ENCODE measurements around the gene ODAPH.
"Not testable (repeated sequence)": the region's sequence is repeated elsewhere in the genome, so short reads cannot be mapped to it uniquely, and the experiment has no call there.

The ODAPH gene

DNA sequence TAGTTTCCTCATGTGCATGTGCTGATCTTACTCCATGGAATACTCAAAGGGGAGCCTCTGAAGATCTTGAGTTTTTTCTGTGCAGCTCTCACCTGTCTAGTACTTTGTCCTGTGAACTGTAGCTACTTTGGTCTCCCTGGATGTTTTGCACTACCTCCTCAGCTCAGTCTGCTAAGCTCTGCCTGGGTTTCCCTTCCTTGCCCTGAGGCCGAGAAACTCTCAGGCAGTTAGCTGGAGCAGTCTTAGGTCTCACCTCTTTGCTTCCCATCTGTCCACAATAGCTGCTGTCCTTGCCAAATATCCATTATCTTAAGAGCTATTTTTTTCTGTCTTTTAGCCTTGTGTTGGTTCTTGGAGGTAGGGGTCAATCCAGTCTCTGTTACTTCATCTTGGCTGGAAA is 30.0 kb upstream of the ODAPH start:
- no peaks in the 10 kb centered on the region for H3K27me3 ChIP-seq (ENCODE audit: insufficient read depth, low read length, poor library complexity)
- no peak overlapping the region for H3K4me2 ChIP-seq (ENCODE audit: insufficient read depth, low read length)
- no peak overlapping the region for H2AFZ ChIP-seq (ENCODE audit: low read depth, low read length)
- no peaks in the 10 kb centered on the region for H4K20me1 ChIP-seq (ENCODE audit: insufficient read depth, low read length)
- TF ChIP-seq, protein P1, sequence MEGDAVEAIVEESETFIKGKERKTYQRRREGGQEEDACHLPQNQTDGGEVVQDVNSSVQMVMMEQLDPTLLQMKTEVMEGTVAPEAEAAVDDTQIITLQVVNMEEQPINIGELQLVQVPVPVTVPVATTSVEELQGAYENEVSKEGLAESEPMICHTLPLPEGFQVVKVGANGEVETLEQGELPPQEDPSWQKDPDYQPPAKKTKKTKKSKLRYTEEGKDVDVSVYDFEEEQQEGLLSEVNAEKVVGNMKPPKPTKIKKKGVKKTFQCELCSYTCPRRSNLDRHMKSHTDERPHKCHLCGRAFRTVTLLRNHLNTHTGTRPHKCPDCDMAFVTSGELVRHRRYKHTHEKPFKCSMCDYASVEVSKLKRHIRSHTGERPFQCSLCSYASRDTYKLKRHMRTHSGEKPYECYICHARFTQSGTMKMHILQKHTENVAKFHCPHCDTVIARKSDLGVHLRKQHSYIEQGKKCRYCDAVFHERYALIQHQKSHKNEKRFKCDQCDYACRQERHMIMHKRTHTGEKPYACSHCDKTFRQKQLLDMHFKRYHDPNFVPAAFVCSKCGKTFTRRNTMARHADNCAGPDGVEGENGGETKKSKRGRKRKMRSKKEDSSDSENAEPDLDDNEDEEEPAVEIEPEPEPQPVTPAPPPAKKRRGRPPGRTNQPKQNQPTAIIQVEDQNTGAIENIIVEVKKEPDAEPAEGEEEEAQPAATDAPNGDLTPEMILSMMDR (IDR thresholded peaks at IDR 0.05; ENCODE audit: borderline replicate concordance, extremely low read depth, low read length, poor library complexity, severe bottlenecking): no peak
- no peak for TF ChIP-seq EZH2 (IDR thresholded peaks at IDR 0.05; ENCODE audit: borderline replicate concordance, low read depth, low read length, severe bottlenecking)
- H3K4me3 ChIP-seq (ENCODE audit: low read depth in 1 of 2, low read length in 2 of 2): no peak overlapping the region
- H3K27ac ChIP-seq (ENCODE audit: low read length): no peak overlapping the region
- ATAC-seq (ENCODE audit: insufficient read depth, low read depth) (no peak), DNase-seq (no peak)
- no peak overlapping the region for H3K9ac ChIP-seq (ENCODE audit: low read depth, low read length)
- no peaks in the 10 kb centered on the region for H3K79me2 ChIP-seq (ENCODE audit: insufficient read depth, low read length)
- peaks cover 1% of the 10 kb centered on the region for H3K9me3 ChIP-seq (ENCODE audit: insufficient read depth, low read length, severe bottlenecking)
- peaks cover 68% of the 10 kb centered on the region for H3K36me3 ChIP-seq (ENCODE audit: insufficient read depth, low read length)
- H3K4me1 ChIP-seq (ENCODE audit: insufficient read depth, low read length): no peaks in the 10 kb centered on the region

DNA sequence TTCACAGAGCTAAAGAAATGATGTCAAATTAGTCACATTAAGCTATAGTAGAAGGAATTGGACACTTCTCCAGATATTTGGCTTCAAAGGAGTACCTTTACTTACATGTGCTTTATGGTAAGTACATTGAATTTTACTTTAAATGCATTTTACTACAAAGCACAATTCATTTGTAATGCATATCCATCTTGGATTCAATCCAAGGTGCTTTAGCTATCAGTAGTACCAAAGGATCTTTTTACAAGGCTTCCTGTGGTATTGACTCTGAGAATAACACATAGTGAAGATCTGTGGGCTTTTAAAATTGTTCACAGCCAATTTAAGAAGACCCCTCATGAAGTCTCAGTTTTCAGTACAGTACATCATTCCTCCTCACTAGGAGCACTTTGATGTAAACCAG is 28.4 kb upstream of the ODAPH start:
- Histone ChIP-seq H3K9ac (ENCODE audit: low read depth, low read length) (no peak overlapping the region), H3K36me3 (ENCODE audit: insufficient read depth, low read length) (peaks cover 77% of the 10 kb centered on the region), H4K20me1 (ENCODE audit: insufficient read depth, low read length) (no peaks in the 10 kb centered on the region), H3K4me3 (ENCODE audit: low read depth in 1 of 2, low read length in 2 of 2) (no peak overlapping the region), H3K4me2 (ENCODE audit: insufficient read depth, low read length) (no peak overlapping the region), H3K9me3 (ENCODE audit: insufficient read depth, low read length, severe bottlenecking) (peaks cover 7% of the 10 kb centered on the region), H2AFZ (ENCODE audit: low read depth, low read length) (no peak overlapping the region), H3K79me2 (ENCODE audit: insufficient read depth, low read length) (no peaks in the 10 kb centered on the region), H3K4me1 (ENCODE audit: insufficient read depth, low read length) (no peaks in the 10 kb centered on the region), H3K27me3 (ENCODE audit: insufficient read depth, low read length, poor library complexity) (no peaks in the 10 kb centered on the region), H3K27ac (ENCODE audit: low read length) (no peak overlapping the region)
- no peak for TF ChIP-seq EZH2 (IDR thresholded peaks at IDR 0.05; ENCODE audit: borderline replicate concordance, low read depth, low read length, severe bottlenecking)
- TF ChIP-seq, protein P1 (IDR thresholded peaks at IDR 0.05; ENCODE audit: borderline replicate concordance, extremely low read depth, low read length, poor library complexity, severe bottlenecking): no peak
- no peak for ATAC-seq (ENCODE audit: insufficient read depth, low read depth)
- DNase-seq: no peak

DNA sequence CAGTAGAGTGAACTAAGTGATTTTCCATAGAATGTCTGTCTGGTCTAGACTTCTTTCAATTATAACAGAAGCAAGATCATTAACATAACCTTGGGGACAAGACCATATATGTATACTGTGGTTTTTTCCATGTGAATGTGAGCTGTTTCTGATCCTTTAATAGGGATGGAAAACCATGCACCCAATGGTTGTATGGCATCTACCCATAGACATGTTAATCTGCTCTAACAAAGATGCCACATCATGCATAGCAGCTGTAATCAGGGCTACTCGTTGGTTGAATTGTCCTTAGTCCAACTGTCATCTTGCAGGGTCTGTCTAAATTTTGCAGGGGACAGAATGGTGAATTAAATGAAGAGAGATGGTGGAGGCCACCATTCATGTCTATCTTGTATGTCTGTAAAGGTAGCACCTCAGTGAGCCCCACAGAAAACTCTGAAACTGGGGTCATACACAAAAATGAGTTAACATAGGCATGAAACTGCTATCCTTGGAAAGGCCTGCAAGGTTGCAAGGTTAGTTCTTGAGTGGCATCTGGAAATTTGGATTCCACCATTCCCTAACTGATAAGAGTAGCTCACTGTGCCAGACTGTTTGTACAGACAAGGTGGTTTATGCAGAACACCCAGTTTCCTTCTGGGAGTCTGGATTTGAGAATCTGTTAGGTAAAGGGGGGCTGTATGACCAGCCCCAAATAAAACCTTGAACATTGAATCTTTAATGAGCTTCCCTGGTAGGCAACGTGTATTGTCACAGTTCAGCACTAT is 25.1 kb upstream of the ODAPH start:
- Histone ChIP-seq H3K9me3 (ENCODE audit: insufficient read depth, low read length, severe bottlenecking) (peaks cover 7% of the 10 kb centered on the region), H3K79me2 (ENCODE audit: insufficient read depth, low read length) (no peaks in the 10 kb centered on the region), H3K36me3 (ENCODE audit: insufficient read depth, low read length) (peaks cover 68% of the 10 kb centered on the region), H3K9ac (ENCODE audit: low read depth, low read length) (no peak overlapping the region), H2AFZ (ENCODE audit: low read depth, low read length) (no peak overlapping the region), H4K20me1 (ENCODE audit: insufficient read depth, low read length) (no peaks in the 10 kb centered on the region), H3K27ac (ENCODE audit: low read length) (no peak overlapping the region), H3K4me3 (ENCODE audit: low read depth in 1 of 2, low read length in 2 of 2) (no peak overlapping the region), H3K27me3 (ENCODE audit: insufficient read depth, low read length, poor library complexity) (no peaks in the 10 kb centered on the region), H3K4me1 (ENCODE audit: insufficient read depth, low read length) (no peaks in the 10 kb centered on the region), H3K4me2 (ENCODE audit: insufficient read depth, low read length) (no peak overlapping the region)
- no peak for DNase-seq
- no peak for ATAC-seq (ENCODE audit: insufficient read depth, low read depth)
- TF ChIP-seq EZH2 (IDR thresholded peaks at IDR 0.05; ENCODE audit: borderline replicate concordance, low read depth, low read length, severe bottlenecking): no peak

DNA sequence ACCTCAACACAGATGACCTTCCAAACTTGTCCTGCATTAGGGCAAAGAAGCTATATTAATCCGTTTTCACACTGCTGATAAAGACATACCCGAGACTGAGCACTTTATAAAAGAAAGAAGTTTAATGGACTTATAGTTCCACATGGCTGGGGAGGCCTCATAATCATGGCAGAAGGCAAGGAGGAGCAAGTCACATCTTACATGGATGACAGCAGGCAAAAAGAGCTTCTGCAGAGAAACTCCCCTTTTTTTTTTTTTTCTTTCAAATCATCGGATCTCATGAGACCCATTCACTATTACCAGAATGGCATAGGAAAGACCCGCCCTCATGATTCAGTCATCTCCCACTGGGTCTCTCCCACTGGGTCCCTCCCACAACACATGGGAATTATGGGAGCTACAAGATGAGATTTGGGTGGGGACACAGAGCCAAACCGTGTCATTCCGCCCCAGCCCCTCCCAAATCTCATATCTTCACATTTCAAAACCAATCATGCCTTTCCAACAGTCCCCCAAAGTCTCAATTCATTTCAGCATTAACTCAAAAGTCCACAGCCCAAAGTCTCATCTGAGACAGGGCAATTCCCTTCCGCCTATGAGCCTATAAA is 24.2 kb upstream of the ODAPH start:
- not testable (repeated sequence) for H3K79me2 ChIP-seq (ENCODE audit: insufficient read depth, low read length); H3K4me2 ChIP-seq (ENCODE audit: insufficient read depth, low read length); ATAC-seq (ENCODE audit: insufficient read depth, low read depth); DNase-seq; H3K9me3 ChIP-seq (ENCODE audit: insufficient read depth, low read length, severe bottlenecking); H3K27ac ChIP-seq (ENCODE audit: low read length); H4K20me1 ChIP-seq (ENCODE audit: insufficient read depth, low read length); H3K4me3 ChIP-seq (ENCODE audit: low read depth in 1 of 2, low read length in 2 of 2); H2AFZ ChIP-seq (ENCODE audit: low read depth, low read length); H3K27me3 ChIP-seq (ENCODE audit: insufficient read depth, low read length, poor library complexity); H3K9ac ChIP-seq (ENCODE audit: low read depth, low read length); H3K4me1 ChIP-seq (ENCODE audit: insufficient read depth, low read length)
- peaks cover 62% of the 10 kb centered on the region for H3K36me3 ChIP-seq (ENCODE audit: insufficient read depth, low read length)

DNA sequence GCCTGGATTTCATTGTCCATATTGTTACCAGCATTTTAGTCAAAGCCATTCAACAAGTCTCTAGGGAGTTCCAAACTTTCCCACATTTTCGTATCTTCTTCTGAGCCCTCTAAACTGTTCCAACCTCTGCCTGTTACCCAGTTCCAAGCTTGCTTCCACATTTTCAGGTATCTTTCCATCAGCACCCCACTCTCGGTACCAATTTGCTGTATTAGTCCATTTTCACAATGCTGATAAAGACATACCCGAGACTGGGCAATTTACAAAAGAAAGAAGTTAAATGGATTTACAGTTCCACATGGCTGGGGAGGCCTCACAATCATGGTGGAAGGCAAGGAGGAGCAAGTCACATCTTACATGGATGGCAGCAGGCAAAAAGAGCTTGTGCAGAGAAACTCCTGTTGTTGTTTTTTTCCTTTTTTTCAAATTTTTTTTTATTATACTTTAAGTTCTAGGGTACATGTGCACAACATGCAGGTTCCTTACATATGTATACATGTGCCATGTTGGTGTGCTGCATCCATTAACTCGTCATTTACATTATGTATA is 22.5 kb upstream of the ODAPH start:
- H3K79me2 ChIP-seq (ENCODE audit: insufficient read depth, low read length); H3K4me3 ChIP-seq (ENCODE audit: low read depth in 1 of 2, low read length in 2 of 2); H3K4me2 ChIP-seq (ENCODE audit: insufficient read depth, low read length); H3K27me3 ChIP-seq (ENCODE audit: insufficient read depth, low read length, poor library complexity); H4K20me1 ChIP-seq (ENCODE audit: insufficient read depth, low read length); H3K9ac ChIP-seq (ENCODE audit: low read depth, low read length); H2AFZ ChIP-seq (ENCODE audit: low read depth, low read length); ATAC-seq (ENCODE audit: insufficient read depth, low read depth); H3K4me1 ChIP-seq (ENCODE audit: insufficient read depth, low read length); H3K27ac ChIP-seq (ENCODE audit: low read length); DNase-seq: not testable (repeated sequence)
- H3K36me3 ChIP-seq (ENCODE audit: insufficient read depth, low read length): peaks cover 44% of the 10 kb centered on the region
- peaks cover 11% of the 10 kb centered on the region for H3K9me3 ChIP-seq (ENCODE audit: insufficient read depth, low read length, severe bottlenecking)

DNA sequence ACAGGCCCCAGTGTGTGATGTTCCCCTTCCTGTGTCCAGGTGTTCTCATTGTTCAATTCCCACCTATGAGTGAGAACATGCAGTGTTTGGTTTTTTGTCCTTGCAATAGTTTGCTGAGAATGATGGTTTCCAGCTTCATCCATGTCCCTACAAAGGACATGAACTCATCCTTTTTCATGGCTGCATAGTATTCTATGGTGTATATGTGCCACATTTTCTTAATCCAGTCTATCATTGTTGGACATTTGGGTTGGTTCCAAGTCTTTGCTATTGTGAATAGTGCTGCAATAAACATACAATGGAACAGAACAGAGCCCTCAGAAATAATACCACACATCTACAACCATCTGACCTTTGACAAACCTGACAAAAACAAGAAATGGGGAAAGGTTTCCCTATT is 21.9 kb upstream of the ODAPH start:
- H2AFZ ChIP-seq (ENCODE audit: low read depth, low read length); ATAC-seq (ENCODE audit: insufficient read depth, low read depth); H3K79me2 ChIP-seq (ENCODE audit: insufficient read depth, low read length); DNase-seq; H3K4me1 ChIP-seq (ENCODE audit: insufficient read depth, low read length); H3K27ac ChIP-seq (ENCODE audit: low read length); H4K20me1 ChIP-seq (ENCODE audit: insufficient read depth, low read length); H3K4me3 ChIP-seq (ENCODE audit: low read depth in 1 of 2, low read length in 2 of 2); H3K9ac ChIP-seq (ENCODE audit: low read depth, low read length); H3K4me2 ChIP-seq (ENCODE audit: insufficient read depth, low read length); H3K27me3 ChIP-seq (ENCODE audit: insufficient read depth, low read length, poor library complexity): not testable (repeated sequence)
- peaks cover 40% of the 10 kb centered on the region for H3K36me3 ChIP-seq (ENCODE audit: insufficient read depth, low read length)
- H3K9me3 ChIP-seq (ENCODE audit: insufficient read depth, low read length, severe bottlenecking): peaks cover 11% of the 10 kb centered on the region

Data from DND-41 (cell line).